ENCODE results near the gene TBL1X. TPM values are rescaled to one million over a fixed set of nuclear protein-coding genes. Genes with fewer than 3 reads are reported as not detected.
"Not testable (repeated sequence)": the region's sequence is repeated elsewhere in the genome, so short reads cannot be mapped to it uniquely, and the experiment has no call there.

Gene TBL1X
- 18.3 TPM for polyA plus RNA-seq (2013, experiment 1 of 2)
- polyA plus RNA-seq (2013, experiment 2 of 2) = 27.1 TPM

GRCh38 chrX:9464435-9465371, at the start of gene TBL1X:
Gene TBL1X (plus strand): TSS chrX:9465058. CDS start chrX:9653587, 188,529 bp downstream.
- Histone ChIP-seq H3K27me3 (ENCODE audit: insufficient read depth, low read length) (peaks cover 8% of the 10 kb centered on the region; the same call in 1 of the 2 replicates), H3K9ac (ENCODE audit: low read depth, low read length) (peak within 1 kb of the TSS; percentile 63), H3K4me1 (ENCODE audit: insufficient read depth, low read length) (peaks cover 22% of the 10 kb centered on the region; the same call in 1 of the 2 replicates), H3K9me3 (ENCODE audit: insufficient read depth, low read depth, low read length) (no peaks in the 10 kb centered on the region), H3K36me3 (ENCODE audit: insufficient read depth, low read length) (no peaks in the 10 kb centered on the region), H3K27ac (ENCODE audit: low read depth, low read length) (no peak within 1 kb of the TSS; the same call in 1 of the 2 replicates), H3K4me3 (ENCODE audit: low read length) (peak within 1 kb of the TSS; percentile 64)
- WGBS = under 1% methylated on average over 99 of the region's 99 CpGs

- Histone ChIP-seq H3K36me3 (ENCODE audit: insufficient read depth, low read length) (no peaks in the 10 kb centered on the region), H3K9me3 (ENCODE audit: insufficient read depth, low read depth, low read length) (no peaks in the 10 kb centered on the region), H3K9ac (ENCODE audit: low read depth, low read length) (no peak overlapping the region), H3K27me3 (ENCODE audit: insufficient read depth, low read length) (no peaks in the 10 kb centered on the region), H3K27ac (ENCODE audit: low read depth, low read length) (no peak overlapping the region), H3K4me1 (ENCODE audit: insufficient read depth, low read length) (peaks cover 9% of the 10 kb centered on the region; the same call in 1 of the 2 replicates), H3K4me3 (ENCODE audit: low read length) (no peak overlapping the region)
- WGBS = 88% methylated on average over 6 of the region's 6 CpGs
Measured at GRCh38 chrX:9416562-9417348, 48.1 kb upstream of the TBL1X start.

- Histone ChIP-seq H3K4me1 (ENCODE audit: insufficient read depth, low read length) (peaks cover 9% of the 10 kb centered on the region; the same call in 1 of the 2 replicates), H3K36me3 (ENCODE audit: insufficient read depth, low read length) (no peaks in the 10 kb centered on the region), H3K9me3 (ENCODE audit: insufficient read depth, low read depth, low read length) (no peaks in the 10 kb centered on the region), H3K27me3 (ENCODE audit: insufficient read depth, low read length) (no peaks in the 10 kb centered on the region), H3K9ac (ENCODE audit: low read depth, low read length) (no peak overlapping the region), H3K4me3 (ENCODE audit: low read length) (no peak overlapping the region), H3K27ac (ENCODE audit: low read depth, low read length) (no peak overlapping the region)
- 83% methylated on average over 5 of the region's 6 CpGs for WGBS
Measured at GRCh38 chrX:9418262-9418661, 46.6 kb upstream of the TBL1X start.

- Histone ChIP-seq H3K36me3 (ENCODE audit: insufficient read depth, low read length) (no peaks in the 10 kb centered on the region), H3K4me3 (ENCODE audit: low read length) (no peak overlapping the region), H3K9ac (ENCODE audit: low read depth, low read length) (no peak overlapping the region), H3K27ac (ENCODE audit: low read depth, low read length) (no peak overlapping the region), H3K9me3 (ENCODE audit: insufficient read depth, low read depth, low read length) (no peaks in the 10 kb centered on the region), H3K27me3 (ENCODE audit: insufficient read depth, low read length) (no peaks in the 10 kb centered on the region), H3K4me1 (ENCODE audit: insufficient read depth, low read length) (peaks cover 9% of the 10 kb centered on the region; the same call in 1 of the 2 replicates)
- WGBS = 75% methylated on average over 14 of the region's 14 CpGs
Measured at GRCh38 chrX:9420275-9421265, 44.3 kb upstream of the TBL1X start.

GRCh38 chrX:9429767-9430166, 35.1 kb upstream of the TBL1X start:
- WGBS = 81% methylated on average over 12 of the region's 12 CpGs
- Histone ChIP-seq H3K9me3 (ENCODE audit: insufficient read depth, low read depth, low read length) (no peaks in the 10 kb centered on the region), H3K4me1 (ENCODE audit: insufficient read depth, low read length) (no peaks in the 10 kb centered on the region), H3K9ac (ENCODE audit: low read depth, low read length) (no peak overlapping the region), H3K4me3 (ENCODE audit: low read length) (no peak overlapping the region), H3K36me3 (ENCODE audit: insufficient read depth, low read length) (no peaks in the 10 kb centered on the region), H3K27me3 (ENCODE audit: insufficient read depth, low read length) (no peaks in the 10 kb centered on the region), H3K27ac (ENCODE audit: low read depth, low read length) (no peak overlapping the region)

GRCh38 chrX:9430346-9430921, 34.4 kb upstream of the TBL1X start:
- Histone ChIP-seq H3K4me3 (ENCODE audit: low read length) (no peak overlapping the region), H3K27ac (ENCODE audit: low read depth, low read length) (no peak overlapping the region), H3K9me3 (ENCODE audit: insufficient read depth, low read depth, low read length) (no peaks in the 10 kb centered on the region)

GRCh38 chrX:9431281-9431680, 33.6 kb upstream of the TBL1X start:
- WGBS = 97% methylated on average over 4 of the region's 4 CpGs
- H3K27me3 ChIP-seq (ENCODE audit: insufficient read depth, low read length) = no peaks in the 10 kb centered on the region
- no peaks in the 10 kb centered on the region for H3K9me3 ChIP-seq (ENCODE audit: insufficient read depth, low read depth, low read length)
- no peaks in the 10 kb centered on the region for H3K36me3 ChIP-seq (ENCODE audit: insufficient read depth, low read length)
- no peaks in the 10 kb centered on the region for H3K4me1 ChIP-seq (ENCODE audit: insufficient read depth, low read length)
- H3K9ac ChIP-seq (ENCODE audit: low read depth, low read length) = no peak overlapping the region
- H3K4me3 ChIP-seq (ENCODE audit: low read length) = no peak overlapping the region
- no peak overlapping the region for H3K27ac ChIP-seq (ENCODE audit: low read depth, low read length)

More at GRCh38 chrX:9430346-9430921, 34.4 kb upstream of the TBL1X start:
- H3K4me1 ChIP-seq (ENCODE audit: insufficient read depth, low read length) = no peaks in the 10 kb centered on the region
- H3K27me3 ChIP-seq (ENCODE audit: insufficient read depth, low read length) = no peaks in the 10 kb centered on the region
- WGBS = 85% methylated on average over 3 of the region's 5 CpGs
- H3K36me3 ChIP-seq (ENCODE audit: insufficient read depth, low read length) = no peaks in the 10 kb centered on the region
- H3K9ac ChIP-seq (ENCODE audit: low read depth, low read length) = no peak overlapping the region

- Histone ChIP-seq H3K4me3 (ENCODE audit: low read length) (no peak overlapping the region), H3K9me3 (ENCODE audit: insufficient read depth, low read depth, low read length) (no peaks in the 10 kb centered on the region), H3K27me3 (ENCODE audit: insufficient read depth, low read length) (no peaks in the 10 kb centered on the region), H3K36me3 (ENCODE audit: insufficient read depth, low read length) (no peaks in the 10 kb centered on the region), H3K9ac (ENCODE audit: low read depth, low read length) (no peak overlapping the region), H3K4me1 (ENCODE audit: insufficient read depth, low read length) (no peaks in the 10 kb centered on the region), H3K27ac (ENCODE audit: low read depth, low read length) (no peak overlapping the region)
- 84% methylated on average over 3 of the region's 3 CpGs for WGBS
Measured at GRCh38 chrX:9433596-9433995, 31.3 kb upstream of the TBL1X start.

DNA sequence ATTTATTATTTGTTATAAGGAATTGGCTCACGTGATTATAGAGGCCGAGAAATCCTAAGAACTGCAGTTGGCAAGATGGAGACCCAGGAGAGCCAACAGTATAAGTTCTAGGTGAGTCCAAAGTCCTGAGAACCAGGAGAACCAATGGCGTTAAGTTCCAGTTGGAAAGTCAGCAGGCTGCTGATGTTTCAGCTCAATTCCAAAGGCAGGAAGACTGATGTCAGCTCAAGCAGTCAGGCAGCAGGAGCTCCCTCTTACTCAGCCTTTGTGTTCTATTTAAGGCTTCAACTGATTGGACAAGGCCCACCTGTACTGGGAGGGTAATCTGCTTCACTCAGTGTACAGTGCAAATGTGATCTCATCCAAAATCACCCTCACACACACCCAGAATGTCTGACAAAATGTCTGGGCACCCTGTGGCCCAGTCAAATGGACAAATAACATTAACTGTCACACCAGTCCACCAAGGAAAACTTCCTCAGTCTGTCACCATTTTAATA, 30.8 kb upstream of the TBL1X start:
- no peaks in the 10 kb centered on the region for H3K9me3 ChIP-seq (ENCODE audit: insufficient read depth, low read depth, low read length)
- no peaks in the 10 kb centered on the region for H3K27me3 ChIP-seq (ENCODE audit: insufficient read depth, low read length)
- WGBS = 95% methylated on average over 3 of the region's 3 CpGs
- H3K9ac ChIP-seq (ENCODE audit: low read depth, low read length) = no peak overlapping the region
- H3K27ac ChIP-seq (ENCODE audit: low read depth, low read length) = no peak overlapping the region
- no peak overlapping the region for H3K4me3 ChIP-seq (ENCODE audit: low read length)
- no peaks in the 10 kb centered on the region for H3K4me1 ChIP-seq (ENCODE audit: insufficient read depth, low read length)
- no peaks in the 10 kb centered on the region for H3K36me3 ChIP-seq (ENCODE audit: insufficient read depth, low read length)

DNA sequence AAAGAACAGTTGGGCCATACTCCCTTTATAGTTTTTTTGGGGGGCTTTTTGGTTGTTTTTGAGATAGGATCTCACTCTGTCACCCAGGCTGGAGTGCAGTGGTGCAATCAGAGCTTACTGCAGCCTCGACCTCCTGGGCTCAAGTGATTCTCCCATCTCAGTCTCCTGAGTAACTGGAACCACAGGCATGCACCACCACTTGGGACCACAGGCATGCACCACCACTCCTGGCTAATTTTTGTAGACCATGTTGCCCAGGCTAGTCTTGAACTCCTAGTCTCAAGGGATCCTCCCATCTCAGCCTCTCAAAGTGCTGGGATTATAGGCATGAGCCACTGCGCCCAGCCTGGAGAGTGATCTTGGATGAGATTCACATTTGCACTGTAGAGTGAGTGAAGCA, 29.8 kb upstream of the TBL1X start:
- not testable (repeated sequence) for H3K4me3 ChIP-seq (ENCODE audit: low read length); H3K36me3 ChIP-seq (ENCODE audit: insufficient read depth, low read length); H3K27ac ChIP-seq (ENCODE audit: low read depth, low read length); H3K9me3 ChIP-seq (ENCODE audit: insufficient read depth, low read depth, low read length); H3K27me3 ChIP-seq (ENCODE audit: insufficient read depth, low read length); H3K4me1 ChIP-seq (ENCODE audit: insufficient read depth, low read length); H3K9ac ChIP-seq (ENCODE audit: low read depth, low read length)
- whole genome bisulfite sequencing = 93% methylated on average over 2 of the region's 2 CpGs

All from HUES64 (cell line).